Neuronal stem cell (in vitro differentiated cells): ENCODE measurements around the gene ZNF385C.

Experiments used
- DNase-seq: peaks from one replicate; pipeline ENCODE4 v3.0.0-alpha.2; 2013; ENCODE audit warnings: low spot score
- H2AFZ ChIP-seq: one replicate; pipeline ENCODE4 v1.6.1; 2013; ENCODE audit warnings: mild to moderate bottlenecking, low read length, inconsistent platforms
- H2AK5ac ChIP-seq: 2 replicates; pipeline ENCODE4 v1.6.1; 2013; ENCODE audit warnings: low read depth, mild to moderate bottlenecking, inconsistent platforms, low read length, moderate library complexity, mixed read lengths
- H2BK120ac ChIP-seq: 2 replicates; pipeline ENCODE4 v1.6.1; 2013; ENCODE audit warnings: low read depth, mild to moderate bottlenecking, inconsistent platforms, low read length, moderate library complexity, mixed read lengths
- H2BK12ac ChIP-seq: one replicate; pipeline ENCODE4 v1.6.1; 2013; ENCODE audit warnings: low read length, inconsistent platforms
- H2BK15ac ChIP-seq: 2 replicates; pipeline ENCODE4 v1.6.1; 2013; ENCODE audit warnings: mild to moderate bottlenecking, low read length, inconsistent platforms, mixed read lengths
- H2BK5ac ChIP-seq: one replicate; pipeline ENCODE4 v1.6.1; 2013; ENCODE audit warnings: inconsistent platforms, mild to moderate bottlenecking, low read length, moderate library complexity
- H3K14ac ChIP-seq: one replicate; pipeline ENCODE4 v1.6.1; 2013; ENCODE audit warnings: low read length, inconsistent platforms
- H3K18ac ChIP-seq: 2 replicates; pipeline ENCODE4 v1.6.1; 2013; ENCODE audit warnings: low read length, inconsistent platforms
- H3K23ac ChIP-seq: 2 replicates; pipeline ENCODE4 v1.6.1; 2013; ENCODE audit warnings: low read depth, mild to moderate bottlenecking, mixed read lengths, low read length, inconsistent platforms; ENCODE audit not compliant: poor library complexity
- H3K27ac ChIP-seq: replicated peaks from 3 replicates; pipeline ENCODE4 v1.5.1; 2013; ENCODE audit warnings: low read length, inconsistent platforms
- H3K27me3 ChIP-seq, 3 experiments: 2 replicates each; pipeline ENCODE4 v1.6.1; 2013; ENCODE audit warnings: low read length in 3 of 3, mild to moderate bottlenecking in 2 of 3, inconsistent platforms in 1 of 3, low read depth in 1 of 3, mixed read lengths in 1 of 3, moderate library complexity in 1 of 3; ENCODE audit not compliant: control insufficient read depth in 3 of 3, insufficient read depth in 3 of 3
- H3K36me3 ChIP-seq, 2 donors: replicated peaks in 1 of 2; 2 replicates each; pipeline ENCODE4 v1.6.1; 2013; ENCODE audit warnings: low read length in 2 of 2; ENCODE audit not compliant: control insufficient read depth in 2 of 2, insufficient read depth in 2 of 2
- H3K4ac ChIP-seq: 2 replicates; pipeline ENCODE4 v1.6.1; 2013; ENCODE audit warnings: inconsistent platforms, mild to moderate bottlenecking, low read length, moderate library complexity
- H3K4me1 ChIP-seq, 2 donors: 1 replicate in 1 of 2; 2 replicates in 1 of 2; pipeline ENCODE4 v1.6.1; 2013; ENCODE audit warnings: low read length in 2 of 2, low read depth in 1 of 2; ENCODE audit not compliant: control insufficient read depth in 2 of 2, insufficient read depth in 1 of 2
- H3K4me2 ChIP-seq: one replicate; pipeline ENCODE4 v1.6.1; 2013; ENCODE audit warnings: mild to moderate bottlenecking, low read length, inconsistent platforms; ENCODE audit not compliant: insufficient read depth, poor library complexity, severe bottlenecking
- H3K4me3 ChIP-seq, 2 donors: 2 replicates each; pipeline ENCODE4 v1.5.1; 2013; ENCODE audit warnings: low read length in 2 of 2, mild to moderate bottlenecking in 2 of 2, inconsistent platforms in 1 of 2, moderate library complexity in 1 of 2
- H3K79me1 ChIP-seq: one replicate; pipeline ENCODE4 v1.6.1; 2013; ENCODE audit warnings: low read depth, mild to moderate bottlenecking, inconsistent platforms, low read length, moderate library complexity
- H3K9ac ChIP-seq: one replicate; pipeline ENCODE4 v1.6.1; 2013; ENCODE audit warnings: mild to moderate bottlenecking, low read depth, low read length, inconsistent platforms; ENCODE audit not compliant: poor library complexity
- H3K9me3 ChIP-seq, 2 donors: replicated peaks in 1 of 2; 2 replicates each; pipeline versions ENCODE3 to v1.6.1; 2013; ENCODE audit warnings: low read length in 2 of 2, mild to moderate bottlenecking in 2 of 2, inconsistent platforms in 1 of 2, low read depth in 1 of 2, mixed read lengths in 1 of 2, moderate library complexity in 1 of 2; ENCODE audit not compliant: control insufficient read depth in 2 of 2, insufficient read depth in 1 of 2
- H4K8ac ChIP-seq: one replicate; pipeline ENCODE4 v1.6.1; 2013; ENCODE audit warnings: low read depth, mild to moderate bottlenecking, inconsistent platforms, low read length, moderate library complexity
- H4K91ac ChIP-seq: one replicate; pipeline ENCODE4 v1.6.1; 2013; ENCODE audit warnings: low read length, low read depth, mild to moderate bottlenecking, inconsistent platforms; ENCODE audit not compliant: poor library complexity
- WGBS, 2 donors: extraction: QIAGEN DNeasy Blood & Tissue Kit; methylation state at CpG; one replicate each; pipeline ENCODE4 v1.1.7; 2013; ENCODE audit warnings: missing lambda C conversion rate in 2 of 2, mixed read lengths in 1 of 2; ENCODE audit not compliant: insufficient read length in 2 of 2, insufficient replicate concordance in 1 of 2; ENCODE audit errors: extremely low coverage in 2 of 2; 5-methylcytosine and 5-hydroxymethylcytosine counted together

The ZNF385C gene

GRCh38 chr17:42113293-42114069 is 15.2 kb upstream of the ZNF385C start:
- no CpG with 5 or more reads among the region's 28 CpGs for WGBS, 2 donors
- peaks cover 13 to 51% of the 10 kb centered on the region in 2 donors for H3K36me3 ChIP-seq

GRCh38 chr17:42112552-42113176 is 14.4 kb upstream of the ZNF385C start, which contains the start of gene DHX58:
DHX58 (minus strand) TSS chr17:42112714; CDS start chr17:42111892, 822 bp downstream.
- Histone ChIP-seq H3K9ac (peak within 1 kb of the TSS; percentile 70), H3K36me3 (peaks cover 12 to 42% of the 10 kb centered on the region in 2 donors), H3K4me3 (no peak within 1 kb of the TSS), H3K4me1 (peaks cover 4 to 5% of the 10 kb centered on the region in 2 donors), H3K9me3 (no peaks in the 10 kb centered on the region), H3K27ac (no peak within 1 kb of the TSS), H3K14ac (no peak within 1 kb of the TSS), H4K91ac (no peak within 1 kb of the TSS), H2BK12ac (peak within 1 kb of the TSS; percentile 3), H3K23ac (peak within 1 kb of the TSS; percentile 73), H3K18ac (no peak within 1 kb of the TSS), H2AK5ac (peak within 1 kb of the TSS; percentile 26), H4K8ac (no peak within 1 kb of the TSS), H3K27me3 (peaks cover 0 to 13% (median 2%) of the 10 kb centered on the region in 3 experiments), H2AFZ (no peak within 1 kb of the TSS), H2BK15ac (peak within 1 kb of the TSS; percentile 49), H3K79me1 (peaks cover 2% of the 10 kb centered on the region), H2BK5ac (peak within 1 kb of the TSS; percentile 39), H3K4me2 (peak within 1 kb of the TSS; percentile 25), H3K4ac (no peak within 1 kb of the TSS), H2BK120ac (no peak within 1 kb of the TSS)
- WGBS, 2 donors = no CpG with 5 or more reads among the region's 10 CpGs
- no peak for DNase-seq

More at GRCh38 chr17:42113293-42114069, 15.2 kb upstream of the ZNF385C start:
- Histone ChIP-seq H3K4me2 (no peak overlapping the region), H2AK5ac (no peak overlapping the region), H3K27me3 (peaks cover 0 to 5% (median 2%) of the 10 kb centered on the region in 3 experiments), H2BK5ac (no peak overlapping the region), H3K4me3 (no peak overlapping the region), H2AFZ (no peak overlapping the region), H3K18ac (no peak overlapping the region), H3K79me1 (peaks cover 2% of the 10 kb centered on the region), H3K23ac (no peak overlapping the region), H2BK15ac (no peak overlapping the region), H2BK120ac (no peak overlapping the region), H2BK12ac (no peak overlapping the region), H3K9me3 (no peaks in the 10 kb centered on the region), H4K8ac (no peak overlapping the region), H3K27ac (no peak overlapping the region), H3K9ac (no peak overlapping the region), H4K91ac (no peak overlapping the region), H3K4me1 (no peaks in the 10 kb centered on the region), H3K14ac (no peak overlapping the region), H3K4ac (no peak overlapping the region)
- DNase-seq = no peak

GRCh38 chr17:42111871-42112551 is 13.7 kb upstream of the ZNF385C start:
- H3K9ac ChIP-seq = no peak overlapping the region
- peak overlapping the region; percentile 25 for H3K4me2 ChIP-seq
- peak overlapping the region; percentile 73 for H3K23ac ChIP-seq
- peak overlapping the region; percentile 3 for H2BK12ac ChIP-seq
- H4K91ac ChIP-seq = no peak overlapping the region
- H3K27ac ChIP-seq = no peak overlapping the region
- H3K36me3 ChIP-seq = peaks cover 11 to 37% of the 10 kb centered on the region in 2 donors
- peaks cover 0 to 13% (median 2%) of the 10 kb centered on the region in 3 experiments for H3K27me3 ChIP-seq
- H2BK120ac ChIP-seq = no peak overlapping the region
- H3K4ac ChIP-seq = no peak overlapping the region
- no peaks in the 10 kb centered on the region for H3K9me3 ChIP-seq
- no peak overlapping the region for H3K18ac ChIP-seq
- DNase-seq = no peak
- H2BK5ac ChIP-seq = peak overlapping the region; percentile 39
- peaks cover 2% of the 10 kb centered on the region for H3K79me1 ChIP-seq
- H2AK5ac ChIP-seq = peak overlapping the region; percentile 26
- no peak overlapping the region for H2AFZ ChIP-seq
- peaks cover 4 to 5% of the 10 kb centered on the region in 2 donors for H3K4me1 ChIP-seq
- WGBS, 2 donors = no CpG with 5 or more reads among the region's 12 CpGs
- H2BK15ac ChIP-seq = no peak overlapping the region
- no peak overlapping the region for H3K14ac ChIP-seq
- no peak overlapping the region for H4K8ac ChIP-seq
- H3K4me3 ChIP-seq = no peak overlapping the region
